ENCODE results near the gene CGN. TPM values are rescaled to one million over a fixed set of nuclear protein-coding genes. Genes with fewer than 3 reads are reported as not detected.
A peak's percentile ranks its signal among the peaks of the same experiment; 100 is the strongest.

Gene CGN
- total RNA-seq, 4 donors from 2014 or later = 37.9 to 62.4 (median 41.7) TPM

DNA sequence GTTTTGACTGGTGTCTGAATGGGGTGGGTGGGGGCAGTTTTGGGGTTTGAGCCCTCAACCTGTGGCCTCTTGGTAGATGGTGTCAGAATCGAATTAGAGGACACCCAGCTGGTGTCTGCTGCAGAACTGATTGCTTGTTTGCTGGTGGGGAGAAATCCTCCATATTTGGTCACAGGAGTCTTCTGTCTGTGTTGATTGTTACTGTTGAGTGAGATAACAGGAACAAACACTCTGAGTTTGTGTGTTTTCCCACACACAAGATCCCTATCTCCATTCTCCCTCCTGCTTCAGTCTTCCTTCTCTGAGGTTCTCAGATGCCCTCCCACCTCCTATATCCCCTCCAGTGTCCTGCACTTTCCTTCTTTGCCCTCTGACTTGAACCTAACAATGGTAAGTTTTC lies 19.1 kb upstream of the CGN start:
- no peak for DNase-seq (ENCODE audit: low spot score in 2 of 2)
- Histone ChIP-seq H3K27ac (no peak overlapping the region), H3K4me3 (no peak overlapping the region), H3K36me3 (no peaks in the 10 kb centered on the region), H3K4me1 (peaks cover 8% of the 10 kb centered on the region), H3K27me3 (no peaks in the 10 kb centered on the region), H3K9me3 (no peaks in the 10 kb centered on the region)
- TF ChIP-seq, protein P1, sequence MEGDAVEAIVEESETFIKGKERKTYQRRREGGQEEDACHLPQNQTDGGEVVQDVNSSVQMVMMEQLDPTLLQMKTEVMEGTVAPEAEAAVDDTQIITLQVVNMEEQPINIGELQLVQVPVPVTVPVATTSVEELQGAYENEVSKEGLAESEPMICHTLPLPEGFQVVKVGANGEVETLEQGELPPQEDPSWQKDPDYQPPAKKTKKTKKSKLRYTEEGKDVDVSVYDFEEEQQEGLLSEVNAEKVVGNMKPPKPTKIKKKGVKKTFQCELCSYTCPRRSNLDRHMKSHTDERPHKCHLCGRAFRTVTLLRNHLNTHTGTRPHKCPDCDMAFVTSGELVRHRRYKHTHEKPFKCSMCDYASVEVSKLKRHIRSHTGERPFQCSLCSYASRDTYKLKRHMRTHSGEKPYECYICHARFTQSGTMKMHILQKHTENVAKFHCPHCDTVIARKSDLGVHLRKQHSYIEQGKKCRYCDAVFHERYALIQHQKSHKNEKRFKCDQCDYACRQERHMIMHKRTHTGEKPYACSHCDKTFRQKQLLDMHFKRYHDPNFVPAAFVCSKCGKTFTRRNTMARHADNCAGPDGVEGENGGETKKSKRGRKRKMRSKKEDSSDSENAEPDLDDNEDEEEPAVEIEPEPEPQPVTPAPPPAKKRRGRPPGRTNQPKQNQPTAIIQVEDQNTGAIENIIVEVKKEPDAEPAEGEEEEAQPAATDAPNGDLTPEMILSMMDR (IDR thresholded peaks at IDR 0.05) = no peak
- no peak for TF ChIP-seq POLR2AphosphoS5 (IDR thresholded peaks at IDR 0.05)
- 100% methylated on average over 1 of the region's 1 CpG for WGBS

- Histone ChIP-seq H3K4me1 (peaks cover 8% of the 10 kb centered on the region), H3K9me3 (no peaks in the 10 kb centered on the region), H3K27ac (no peak overlapping the region), H3K27me3 (no peaks in the 10 kb centered on the region), H3K36me3 (no peaks in the 10 kb centered on the region), H3K4me3 (no peak overlapping the region)
- no peak for DNase-seq (ENCODE audit: low spot score in 2 of 2)
- 91% methylated on average over 3 of the region's 3 CpGs for WGBS
- TF ChIP-seq POLR2A (IDR thresholded peaks at IDR 0.05) (no peak), POLR2AphosphoS5 (IDR thresholded peaks at IDR 0.05) (no peak), EP300 (IDR thresholded peaks at IDR 0.05) (no peak)
- TF ChIP-seq, protein P1 (IDR thresholded peaks at IDR 0.05) = no peak
Measured at GRCh38 chr1:151493042-151493441, 18.1 kb upstream of the CGN start.

DNA sequence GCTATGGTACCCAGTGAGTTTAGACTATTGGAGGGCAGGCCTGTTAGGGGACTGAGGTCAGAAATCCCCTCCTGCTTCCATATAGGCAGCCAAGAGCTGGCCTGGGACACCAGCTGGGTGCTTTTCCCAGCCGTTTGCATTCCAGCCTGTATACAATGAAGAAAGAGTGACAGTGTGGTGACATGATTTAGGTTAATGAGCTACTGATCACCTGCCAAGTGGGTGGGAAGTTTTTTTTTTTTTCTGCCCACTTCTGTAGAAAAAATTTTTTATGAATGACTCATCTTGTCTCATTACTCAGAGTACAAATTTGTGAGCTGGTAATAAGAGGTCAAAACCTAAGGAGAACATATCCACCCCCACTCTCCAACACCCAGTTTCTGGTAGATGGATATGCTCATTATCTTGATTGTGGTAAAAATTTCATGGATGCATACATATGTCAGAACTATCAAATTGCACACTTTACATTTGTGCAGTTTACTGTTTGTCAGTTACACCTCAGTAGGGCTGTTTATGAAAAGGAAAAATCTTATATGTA lies 16.4 kb upstream of the CGN start:
- no peak for TF ChIP-seq POLR2A (IDR thresholded peaks at IDR 0.05)
- TF ChIP-seq EP300 (IDR thresholded peaks at IDR 0.05) = no peak
- no peak for TF ChIP-seq POLR2AphosphoS5 (IDR thresholded peaks at IDR 0.05)
- TF ChIP-seq, protein P1 (IDR thresholded peaks at IDR 0.05) = no peak
- Histone ChIP-seq H3K4me1 (peaks cover 8% of the 10 kb centered on the region), H3K4me3 (no peak overlapping the region), H3K36me3 (no peaks in the 10 kb centered on the region), H3K27ac (no peak overlapping the region), H3K27me3 (no peaks in the 10 kb centered on the region), H3K9me3 (no peaks in the 10 kb centered on the region)
- 8% methylated on average over 1 of the region's 1 CpG for WGBS
- no peak for DNase-seq (ENCODE audit: low spot score in 2 of 2)

- peaks cover 8% of the 10 kb centered on the region for H3K4me1 ChIP-seq
- H3K9me3 ChIP-seq = no peaks in the 10 kb centered on the region
- no peaks in the 10 kb centered on the region for H3K36me3 ChIP-seq
- peak overlapping the region; percentile 43 for H3K27ac ChIP-seq
- WGBS = 74% methylated on average over 1 of the region's 1 CpG
- no peak overlapping the region for H3K4me3 ChIP-seq
- H3K27me3 ChIP-seq = no peaks in the 10 kb centered on the region
- no peak for DNase-seq (ENCODE audit: low spot score in 2 of 2)
- no peak for TF ChIP-seq EP300 (IDR thresholded peaks at IDR 0.05)
- TF ChIP-seq POLR2A (IDR thresholded peaks at IDR 0.05) = no peak
- TF ChIP-seq POLR2AphosphoS5 (IDR thresholded peaks at IDR 0.05) = no peak
- TF ChIP-seq, protein P1 (IDR thresholded peaks at IDR 0.05) = no peak
Measured at GRCh38 chr1:151495316-151495715, 15.9 kb upstream of the CGN start.

DNA sequence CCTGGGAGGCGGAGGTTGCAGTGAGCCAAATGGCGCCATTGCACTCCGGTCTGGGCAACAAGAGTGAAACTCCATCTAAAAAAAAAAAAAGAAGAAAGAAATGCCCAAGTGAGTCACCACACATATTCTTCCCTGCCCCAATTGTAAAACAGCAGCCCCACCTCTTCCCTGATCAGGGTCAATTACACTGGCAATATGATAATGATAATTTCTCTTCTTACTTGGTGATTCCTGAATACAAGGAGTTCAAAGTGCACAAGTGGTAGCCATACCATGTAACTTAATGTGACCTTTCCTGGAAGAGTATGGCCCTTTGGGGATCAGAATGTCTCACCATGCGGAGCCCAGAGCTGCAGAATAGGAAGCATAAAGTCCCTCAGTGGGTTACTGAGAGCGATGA lies 11.8 kb upstream of the CGN start:
- Histone ChIP-seq H3K27ac (no peak overlapping the region), H3K9me3 (no peaks in the 10 kb centered on the region), H3K36me3 (no peaks in the 10 kb centered on the region), H3K4me3 (no peak overlapping the region), H3K27me3 (no peaks in the 10 kb centered on the region), H3K4me1 (peaks cover 7% of the 10 kb centered on the region)
- WGBS = 91% methylated on average over 5 of the region's 5 CpGs
- no peak for TF ChIP-seq POLR2A (IDR thresholded peaks at IDR 0.05)
- no peak for TF ChIP-seq EP300 (IDR thresholded peaks at IDR 0.05)
- TF ChIP-seq, protein P1 (IDR thresholded peaks at IDR 0.05) = no peak
- TF ChIP-seq POLR2AphosphoS5 (IDR thresholded peaks at IDR 0.05) = no peak
- DNase-seq (ENCODE audit: low spot score in 2 of 2) = no peak

Measured in suprapubic skin (tissue), 4 donors.